ENCODE data around the gene ATXN1.

DNA sequence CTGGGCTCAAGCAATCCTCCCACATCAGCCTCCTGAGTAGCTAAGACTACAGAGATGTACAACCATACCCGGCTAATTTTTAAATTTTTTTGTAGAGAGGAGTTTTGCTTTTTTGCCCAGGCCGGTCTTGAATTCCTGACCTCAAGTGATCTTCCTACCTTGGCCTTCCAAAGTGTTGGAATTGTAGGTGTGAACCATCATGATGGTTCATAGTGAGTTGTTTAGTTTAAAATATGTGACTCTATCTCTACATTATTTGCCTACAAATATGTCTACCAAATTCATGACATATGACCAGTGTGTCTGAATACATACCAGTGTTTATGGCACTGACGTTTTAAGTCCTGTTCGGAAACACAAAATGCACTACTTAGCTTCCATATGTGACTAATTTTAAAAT lies 367.9 kb downstream of the ATXN1 start:
- TF ChIP-seq POLR2A (IDR thresholded peaks at IDR 0.05; ENCODE audit: low read length) (no peak), GATA1 (IDR thresholded peaks at IDR 0.05; ENCODE audit: low read depth, low read length) (no peak)
